K562 (cell line): Measurements from ENCODE around the gene C1QTNF9B. TPM values are rescaled to one million over a fixed set of nuclear protein-coding genes. Genes with fewer than 3 reads are reported as not detected.

Experiments used
- AFF4 ChIP-seq: sonication (generic); formaldehyde crosslinking; IDR thresholded peaks from 2 replicates; pipeline ENCODE4 v1.8.0; 2023; ENCODE audit warnings: mild to moderate bottlenecking, missing genetic modification reagents
- ARID1B ChIP-seq: fragments of 450-650 bp; IDR thresholded peaks from 2 replicates; pipeline ENCODE4 v1.6.1; 2016; ENCODE audit warnings: antibody characterized with exemption, mild to moderate bottlenecking, inconsistent platforms
- CSDE1 ChIP-seq, 2 experiments: fragments of 450-650 bp; IDR thresholded peaks; 2 replicates each; pipeline ENCODE4 v1.6.1; 2016; ENCODE audit warnings: mild to moderate bottlenecking in 1 of 2
- EP300 ChIP-seq: IDR thresholded peaks from 2 replicates; pipeline ENCODE4 v1.6.1; 2012; ENCODE audit warnings: low read length, improper control_type of control experiment
- GABPA ChIP-seq: fragments of 200-800 bp; sonication (Bioruptor generic); conservative IDR thresholded peaks from 2 replicates; pipeline ENCODE4 v1.6.1; 2016; ENCODE audit warnings: low read depth, missing genetic modification characterization, missing compliant biosample characterization
- NKRF ChIP-seq: fragments of 450-650 bp; IDR thresholded peaks from 2 replicates; pipeline ENCODE4 v1.6.1; 2016; ENCODE audit warnings: borderline replicate concordance
- NR2C1 ChIP-seq, 2 experiments: fragments of 450-650 bp; IDR thresholded peaks; 2 replicates each; pipeline ENCODE4 v1.6.1; 2017; ENCODE audit warnings: mild to moderate bottlenecking in 2 of 2, antibody characterized with exemption in 1 of 2, inconsistent platforms in 1 of 2, missing compliant biosample characterization in 1 of 2, missing genetic modification characterization in 1 of 2
- NR2C2 ChIP-seq, 2 experiments: fragments of 200-800 bp in 1 of 2; sonication (Bioruptor generic) in 1 of 2; sonication (generic) in 1 of 2; formaldehyde crosslinking in 1 of 2; IDR thresholded peaks; 2 replicates each; pipeline versions ENCODE4 v1.6.1 to v1.8.0; 2016 to 2022; ENCODE audit warnings: mild to moderate bottlenecking in 1 of 2, missing compliant biosample characterization in 1 of 2, missing genetic modification characterization in 1 of 2, missing genetic modification reagents in 1 of 2
- PKNOX1 ChIP-seq: fragments of 450-650 bp; IDR thresholded peaks from 2 replicates; pipeline ENCODE4 v1.6.1; 2016
- SOX6 ChIP-seq: fragments of 450-650 bp; IDR thresholded peaks from 2 replicates; pipeline ENCODE4 v1.6.1; 2014; ENCODE audit warnings: mild to moderate bottlenecking
- ZNF133 ChIP-seq: fragments of 250-450 bp; sonication (Bioruptor Pico); IDR thresholded peaks from 2 replicates; pipeline ENCODE4 v1.4.0; 2020; ENCODE audit warnings: mild to moderate bottlenecking
- ZNF263 ChIP-seq: sonication (generic); formaldehyde crosslinking; IDR thresholded peaks from 2 replicates; pipeline ENCODE4 v1.8.0; 2022; ENCODE audit warnings: mild to moderate bottlenecking, missing genetic modification reagents, borderline replicate concordance
- ZNF76 ChIP-seq: fragments of 250-450 bp; sonication (Bioruptor Pico); IDR thresholded peaks from 2 replicates; pipeline ENCODE4 v1.4.0; 2020; ENCODE audit warnings: mild to moderate bottlenecking, moderate library complexity, borderline replicate concordance
- ZNF764 ChIP-seq: fragments of 250-450 bp; sonication (Bioruptor Pico); IDR thresholded peaks from 2 replicates; pipeline ENCODE4 v1.4.0; 2020; ENCODE audit warnings: low read depth, mild to moderate bottlenecking, moderate library complexity
- polyA plus RNA-seq, 8 experiments: library from polyadenylated mRNA; depleted of rRNA in 4 of 8; stranded (reverse) in 5 of 8; unstranded in 3 of 8; fragments of >200 nt; fragmentation: Nextera tagmentation in 2 of 8; fragmentation: Illumina TruSeq in 1 of 8; extraction: Ambion mirVana in 2 of 8; extraction: Trizol in 1 of 8; gene quantifications; 2 replicates each; pipeline versions ENCODE4 v1.2.1 to v1.2.3, GENCODE V29; 2011 to 2014; ENCODE audit warnings: inconsistent platforms in 1 of 8, missing spikeins in 1 of 8
- total RNA-seq, 7 experiments: library from RNA; depleted of rRNA in 6 of 7; stranded (reverse); fragments of >200 nt in 6 of 7; fragmentation: Illumina TruSeq in 2 of 7; extraction: Trizol in 2 of 7; gene quantifications; 2 replicates each; pipeline versions ENCODE4 v1.2.1 to v1.2.3, GENCODE V29; 2011 to 2021; ENCODE audit warnings: low replicate concordance in 1 of 7
- TF ChIP-seq, protein P1 (sequence below): fragments of 250-450 bp; sonication (Bioruptor Pico); IDR thresholded peaks from 2 replicates; pipeline ENCODE4 v1.8.0; 2021; ENCODE audit warnings: moderate library complexity, mild to moderate bottlenecking, inconsistent platforms
- TF ChIP-seq, protein P2 (sequence below): fragments of 250-450 bp; sonication (Bioruptor Pico); IDR thresholded peaks from 2 replicates; pipeline ENCODE4 v1.5.1; 2021; ENCODE audit warnings: mild to moderate bottlenecking

The C1QTNF9B gene
- total and polyA plus RNA-seq, 9 of the 15 experiments (the other 6 are each of a cell fraction or from before 2014, with no cell fraction given), result 0.14 to 0.94 (median 0.35) TPM; not detected in 3

GRCh38 chr13:23847497-23847896 is 49.8 kb downstream of the C1QTNF9B start (continued):
- peak; percentile 57 for TF ChIP-seq PKNOX1
- TF ChIP-seq ZNF133 (CRISPR knock-in tag), result no peak
- TF ChIP-seq, protein P1, sequence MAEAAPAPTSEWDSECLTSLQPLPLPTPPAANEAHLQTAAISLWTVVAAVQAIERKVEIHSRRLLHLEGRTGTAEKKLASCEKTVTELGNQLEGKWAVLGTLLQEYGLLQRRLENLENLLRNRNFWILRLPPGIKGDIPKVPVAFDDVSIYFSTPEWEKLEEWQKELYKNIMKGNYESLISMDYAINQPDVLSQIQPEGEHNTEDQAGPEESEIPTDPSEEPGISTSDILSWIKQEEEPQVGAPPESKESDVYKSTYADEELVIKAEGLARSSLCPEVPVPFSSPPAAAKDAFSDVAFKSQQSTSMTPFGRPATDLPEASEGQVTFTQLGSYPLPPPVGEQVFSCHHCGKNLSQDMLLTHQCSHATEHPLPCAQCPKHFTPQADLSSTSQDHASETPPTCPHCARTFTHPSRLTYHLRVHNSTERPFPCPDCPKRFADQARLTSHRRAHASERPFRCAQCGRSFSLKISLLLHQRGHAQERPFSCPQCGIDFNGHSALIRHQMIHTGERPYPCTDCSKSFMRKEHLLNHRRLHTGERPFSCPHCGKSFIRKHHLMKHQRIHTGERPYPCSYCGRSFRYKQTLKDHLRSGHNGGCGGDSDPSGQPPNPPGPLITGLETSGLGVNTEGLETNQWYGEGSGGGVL (CRISPR knock-in tag), result no peak
- no peak for TF ChIP-seq ZNF764 (CRISPR knock-in tag)
- TF ChIP-seq AFF4, result no peak
- TF ChIP-seq NKRF, result no peak
- peak; percentile 35; the same call in 1 of the 2 replicates for TF ChIP-seq GABPA (tag)
- no peak for TF ChIP-seq CSDE1 (IDR thresholded peaks at IDR 0.05)
- TF ChIP-seq, protein P2, sequence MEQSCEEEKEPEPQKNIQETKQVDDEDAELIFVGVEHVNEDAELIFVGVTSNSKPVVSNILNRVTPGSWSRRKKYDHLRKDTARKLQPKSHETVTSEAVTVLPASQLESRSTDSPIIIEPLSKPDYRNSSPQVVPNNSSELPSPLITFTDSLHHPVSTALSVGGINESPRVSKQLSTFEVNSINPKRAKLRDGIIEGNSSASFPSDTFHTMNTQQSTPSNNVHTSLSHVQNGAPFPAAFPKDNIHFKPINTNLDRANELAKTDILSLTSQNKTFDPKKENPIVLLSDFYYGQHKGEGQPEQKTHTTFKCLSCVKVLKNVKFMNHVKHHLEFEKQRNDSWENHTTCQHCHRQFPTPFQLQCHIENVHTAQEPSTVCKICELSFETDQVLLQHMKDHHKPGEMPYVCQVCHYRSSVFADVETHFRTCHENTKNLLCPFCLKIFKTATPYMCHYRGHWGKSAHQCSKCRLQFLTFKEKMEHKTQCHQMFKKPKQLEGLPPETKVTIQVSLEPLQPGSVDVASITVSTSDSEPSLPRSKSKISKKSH (CRISPR knock-in tag), result no peak
- peak; percentile 21; the same call in 1 of the 2 replicates for TF ChIP-seq ARID1B
- peak; percentile 69; the same call in 1 of the 2 replicates for TF ChIP-seq SOX6
- TF ChIP-seq ZNF76, result no peak
- TF ChIP-seq NR2C1 (IDR thresholded peaks at IDR 0.05), result peak; percentile 37; the same call in 1 of the 2 replicates
- TF ChIP-seq NR2C1 (tag; IDR thresholded peaks at IDR 0.05), result no peak
- 0 out of 2 replicates have a peak, but pooled peaks have one; percentile 13 for TF ChIP-seq EP300
- TF ChIP-seq NR2C2 (CRISPR knock-in tag; IDR thresholded peaks at IDR 0.05), result no peak
- peak; percentile 39; the same call in 1 of the 2 replicates for TF ChIP-seq NR2C2 (tag; IDR thresholded peaks at IDR 0.05)
- no peak for TF ChIP-seq ZNF263 (CRISPR knock-in tag)
